Glutamatergic neuron (in vitro differentiated cells): ENCODE measurements around the gene BMP8A. TPM values are rescaled to one million over a fixed set of nuclear protein-coding genes. Genes with fewer than 3 reads are reported as not detected.
"Not testable (repeated sequence)": the region's sequence is repeated elsewhere in the genome, so short reads cannot be mapped to it uniquely, and the experiment has no call there.

Experiments used
- DNase-seq: peaks from one replicate; pipeline ENCODE4 v3.0.0; 2022
- H3K27ac Mint-ChIP-seq: one replicate; pipeline ENCODE4 v1.8.0; 2020; ENCODE audit warnings: mild to moderate bottlenecking, mixed read lengths, inconsistent platforms; ENCODE audit not compliant: unreplicated experiment
- H3K27me3 Mint-ChIP-seq: one replicate; pipeline ENCODE4 v1.8.0; 2020; ENCODE audit warnings: mild to moderate bottlenecking, moderate library complexity, mixed read lengths, inconsistent platforms; ENCODE audit not compliant: unreplicated experiment
- H3K36me3 Mint-ChIP-seq: one replicate; pipeline ENCODE4 v1.8.0; 2020; ENCODE audit warnings: mild to moderate bottlenecking, mixed read lengths, inconsistent platforms; ENCODE audit not compliant: unreplicated experiment
- H3K4me1 Mint-ChIP-seq: one replicate; pipeline ENCODE4 v1.8.0; 2020; ENCODE audit warnings: mild to moderate bottlenecking, low read depth, mixed read lengths, inconsistent platforms; ENCODE audit not compliant: unreplicated experiment
- H3K4me3 Mint-ChIP-seq: one replicate; pipeline ENCODE4 v1.8.0; 2020; ENCODE audit warnings: mild to moderate bottlenecking, mixed read lengths, inconsistent platforms; ENCODE audit not compliant: unreplicated experiment
- H3K9me3 Mint-ChIP-seq: one replicate; pipeline ENCODE4 v1.8.0; 2020; ENCODE audit warnings: mild to moderate bottlenecking, moderate library complexity, mixed read lengths, inconsistent platforms; ENCODE audit not compliant: unreplicated experiment
- CTCF ChIP-seq: fragments of 200-600 bp; sonication (generic); IDR thresholded peaks from one replicate; pipeline ENCODE4 v1.5.0; 2021; ENCODE audit not compliant: partially characterized antibody, unreplicated experiment
- total RNA-seq: library from RNA; stranded (reverse); fragmentation: NEBNext Ultra II Directional; extraction: Animal tissue kit (Norgen Biotek cat#: 25700); gene quantifications from one replicate; pipeline ENCODE4 v1.2.1, GENCODE V29; 2021; ENCODE audit not compliant: unreplicated experiment

Gene BMP8A
- total RNA-seq, 1 donor from 2014 or later: 0.37 TPM

- DNase-seq, H3K27ac Mint-ChIP-seq, H3K27me3 Mint-ChIP-seq, H3K4me3 Mint-ChIP-seq, H3K4me1 Mint-ChIP-seq, H3K9me3 Mint-ChIP-seq, H3K36me3 Mint-ChIP-seq: not testable (repeated sequence)
These were observed 25.4 kb downstream of the BMP8A start for GRCh38 chr1:39516841-39517240.

GRCh38 chr1:39517936-39518335, 26.5 kb downstream of the BMP8A start:
- not testable (repeated sequence) for H3K36me3 Mint-ChIP-seq, H3K27ac Mint-ChIP-seq, H3K9me3 Mint-ChIP-seq, DNase-seq, H3K4me1 Mint-ChIP-seq, H3K4me3 Mint-ChIP-seq, H3K27me3 Mint-ChIP-seq

- H3K27me3 Mint-ChIP-seq, H3K36me3 Mint-ChIP-seq, H3K4me1 Mint-ChIP-seq, DNase-seq, H3K4me3 Mint-ChIP-seq, H3K9me3 Mint-ChIP-seq, H3K27ac Mint-ChIP-seq: not testable (repeated sequence)
These were observed 27.9 kb downstream of the BMP8A start for GRCh38 chr1:39519376-39519775.

- not testable (repeated sequence) for H3K4me3 Mint-ChIP-seq
These were observed 30.8 kb downstream of the BMP8A start for GRCh38 chr1:39522221-39522620.

GRCh38 chr1:39522661-39523567, 31.5 kb downstream of the BMP8A start:
- peaks cover 6% of the 10 kb centered on the region for H3K4me1 Mint-ChIP-seq
- peaks cover 3% of the 10 kb centered on the region for H3K9me3 Mint-ChIP-seq
- no peak overlapping the region for H3K27ac Mint-ChIP-seq
- H3K36me3 Mint-ChIP-seq: no peaks in the 10 kb centered on the region
- no peak for TF ChIP-seq CTCF
- no peak overlapping the region for H3K4me3 Mint-ChIP-seq
- H3K27me3 Mint-ChIP-seq: peaks cover 3% of the 10 kb centered on the region
- DNase-seq: no peak

More at GRCh38 chr1:39522221-39522620, 30.8 kb downstream of the BMP8A start:
- not testable (repeated sequence) for H3K4me1 Mint-ChIP-seq, DNase-seq, H3K27me3 Mint-ChIP-seq, H3K36me3 Mint-ChIP-seq, H3K27ac Mint-ChIP-seq, H3K9me3 Mint-ChIP-seq

GRCh38 chr1:39524171-39524570, 32.7 kb downstream of the BMP8A start:
- peaks cover 3% of the 10 kb centered on the region for H3K9me3 Mint-ChIP-seq
- DNase-seq: no peak
- TF ChIP-seq CTCF: no peak
- no peaks in the 10 kb centered on the region for H3K36me3 Mint-ChIP-seq
- H3K4me3 Mint-ChIP-seq: no peak overlapping the region
- H3K27ac Mint-ChIP-seq: no peak overlapping the region
- H3K27me3 Mint-ChIP-seq: peaks cover 3% of the 10 kb centered on the region
- H3K4me1 Mint-ChIP-seq: peaks cover 6% of the 10 kb centered on the region
